Kidney glomerular epithelial cell (primary cell): ENCODE results near the gene FAM32A.

ENCODE experiments used
- DNase-seq: peaks from one replicate; lab custom pipeline; 2025; lab: John Stamatoyannopoulos, UW

FAM32A gene

DNA sequence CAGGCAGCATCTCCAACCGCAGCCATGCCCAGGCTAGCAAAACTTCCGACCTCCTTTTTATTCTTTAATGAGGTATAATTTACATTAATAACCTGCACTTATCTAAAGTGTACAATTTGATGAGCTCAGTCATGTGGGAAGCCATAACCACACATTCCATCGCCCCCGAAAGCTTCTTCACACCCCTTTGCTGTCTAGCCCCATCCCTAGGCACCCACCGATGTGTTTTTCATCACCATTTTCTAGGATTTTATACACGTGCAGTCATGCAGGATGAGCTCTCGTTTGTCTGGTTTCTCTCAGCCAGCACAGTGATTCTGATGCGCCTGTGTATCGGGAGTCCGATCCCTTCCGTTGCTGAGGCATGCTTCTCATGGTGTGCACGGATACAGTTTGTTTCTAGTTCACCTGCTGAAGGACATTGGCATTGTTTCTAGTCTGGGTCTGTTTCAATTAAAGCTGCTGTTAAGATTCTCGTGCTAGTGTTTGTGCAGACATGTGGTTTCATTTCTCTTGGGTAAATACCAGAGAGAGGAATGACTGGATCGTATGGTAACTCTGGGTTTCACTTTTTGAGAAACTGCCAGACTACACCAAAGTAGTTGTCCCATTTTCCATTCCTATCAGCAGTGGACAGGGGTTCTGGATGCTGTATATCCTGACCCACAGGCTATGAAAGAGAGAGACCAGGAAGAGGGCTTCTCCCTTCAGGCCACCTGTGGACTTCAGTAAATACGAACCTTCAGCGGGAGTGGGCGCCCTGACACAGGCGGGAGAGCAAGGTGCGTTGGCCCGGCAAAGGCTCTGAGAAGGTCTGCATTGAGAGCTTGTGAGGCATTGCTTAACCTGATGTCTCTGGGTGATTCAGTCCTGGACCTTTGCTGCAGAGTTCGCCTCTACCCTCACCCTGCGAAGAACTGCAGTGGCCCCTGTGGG is 17.4 kb downstream of the FAM32A start:
- DNase-seq, result no peak

- DNase-seq, result no peak
Observed at GRCh38 chr19:16203256-16204004, 18.2 kb downstream of the FAM32A start.

- no peak for DNase-seq
Observed at GRCh38 chr19:16204005-16204294, 18.7 kb downstream of the FAM32A start.

- DNase-seq, result no peak
Observed at GRCh38 chr19:16205205-16206045, 20.2 kb downstream of the FAM32A start.

DNA sequence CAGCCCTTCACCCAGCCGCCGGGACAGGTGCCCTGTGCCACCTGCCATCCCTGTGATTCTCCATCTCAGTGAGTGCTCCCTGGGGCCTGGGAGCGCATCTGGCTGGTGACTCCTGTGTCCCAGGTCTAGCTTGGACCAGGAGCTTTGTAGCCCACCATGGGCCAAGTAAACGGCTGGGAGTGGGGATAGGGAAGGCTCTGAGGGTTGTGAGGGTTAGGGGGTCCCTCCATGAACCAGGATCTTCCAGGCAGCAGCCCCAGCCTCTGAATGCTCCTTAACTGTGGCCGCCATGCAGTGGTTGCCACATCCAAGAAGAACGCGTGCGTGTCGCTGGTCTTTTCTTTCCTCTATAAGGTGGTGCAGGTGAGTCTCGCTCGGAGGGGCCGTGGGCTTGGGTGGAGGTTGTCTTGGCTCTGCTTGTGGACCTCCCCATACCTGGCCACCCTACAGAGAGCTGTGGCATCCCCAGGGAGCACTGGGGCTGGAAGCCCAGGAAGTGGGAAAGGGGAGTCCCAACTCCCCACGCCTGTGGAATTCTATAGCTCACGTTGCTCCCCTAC is 20.9 kb downstream of the FAM32A start:
- DNase-seq, result no peak

DNA sequence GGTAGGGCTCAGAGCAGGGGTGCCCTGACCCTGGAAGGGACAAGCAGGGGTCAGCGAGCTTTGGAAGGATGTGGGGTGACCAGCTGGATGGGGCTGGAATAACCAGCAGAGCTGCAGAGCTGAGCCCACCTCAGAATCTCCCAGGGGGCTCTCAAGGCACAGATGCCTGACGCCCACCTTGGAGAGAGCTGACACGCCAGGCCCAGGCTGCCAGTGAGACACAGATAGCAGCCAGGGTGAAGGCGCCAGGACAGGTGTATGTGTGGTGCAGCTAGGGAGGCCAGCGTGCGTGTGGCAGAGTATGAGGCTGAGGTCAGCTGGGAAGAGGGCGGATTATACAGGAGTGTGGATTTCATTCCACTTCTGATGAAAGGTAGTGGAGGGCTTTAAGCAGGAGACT is 21.4 kb downstream of the FAM32A start:
- DNase-seq, result no peak

- DNase-seq, result no peak
Observed at GRCh38 chr19:16207063-16207462, 21.9 kb downstream of the FAM32A start.

GRCh38 chr19:16207490-16208025 is 22.3 kb downstream of the FAM32A start:
- no peak for DNase-seq

DNA sequence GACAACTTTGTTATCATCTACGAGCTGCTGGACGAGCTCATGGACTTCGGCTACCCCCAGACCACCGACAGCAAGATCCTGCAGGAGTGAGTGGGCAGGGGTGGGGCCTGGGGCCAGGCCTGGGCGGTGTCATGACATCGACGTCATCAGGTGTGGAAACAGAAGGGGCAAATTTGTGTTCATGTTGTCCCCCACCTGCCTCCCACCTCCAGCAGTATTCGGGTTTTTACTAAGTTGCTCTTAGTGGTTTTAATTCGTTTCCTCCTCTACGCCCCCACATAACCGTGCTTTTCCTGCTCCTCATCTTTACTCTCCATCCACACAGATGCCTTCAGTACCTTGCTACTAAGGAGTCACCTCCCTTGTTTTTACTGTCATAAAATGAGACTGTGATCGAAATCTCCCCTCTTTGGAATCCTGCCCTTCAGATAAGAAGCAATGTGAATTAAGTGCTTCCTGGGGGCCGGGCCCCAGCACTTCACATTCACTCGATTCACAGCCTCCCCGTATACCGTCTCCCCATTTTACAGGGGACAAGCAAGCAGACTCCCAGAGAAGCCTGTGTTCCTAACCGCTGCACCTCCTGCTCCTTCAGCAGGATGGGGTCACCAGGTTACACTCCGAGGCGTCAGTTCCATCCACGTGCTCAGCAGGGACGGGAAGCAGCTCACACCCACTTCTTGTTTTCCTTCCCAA is 23.0 kb downstream of the FAM32A start:
- no peak for DNase-seq

- DNase-seq, result no peak
Observed at GRCh38 chr19:16208847-16209665, 23.8 kb downstream of the FAM32A start.

- DNase-seq, result no peak
Observed at GRCh38 chr19:16210168-16210567, 25.0 kb downstream of the FAM32A start.

GRCh38 chr19:16213076-16213475 is 27.9 kb downstream of the FAM32A start:
- DNase-seq, result no peak

DNA sequence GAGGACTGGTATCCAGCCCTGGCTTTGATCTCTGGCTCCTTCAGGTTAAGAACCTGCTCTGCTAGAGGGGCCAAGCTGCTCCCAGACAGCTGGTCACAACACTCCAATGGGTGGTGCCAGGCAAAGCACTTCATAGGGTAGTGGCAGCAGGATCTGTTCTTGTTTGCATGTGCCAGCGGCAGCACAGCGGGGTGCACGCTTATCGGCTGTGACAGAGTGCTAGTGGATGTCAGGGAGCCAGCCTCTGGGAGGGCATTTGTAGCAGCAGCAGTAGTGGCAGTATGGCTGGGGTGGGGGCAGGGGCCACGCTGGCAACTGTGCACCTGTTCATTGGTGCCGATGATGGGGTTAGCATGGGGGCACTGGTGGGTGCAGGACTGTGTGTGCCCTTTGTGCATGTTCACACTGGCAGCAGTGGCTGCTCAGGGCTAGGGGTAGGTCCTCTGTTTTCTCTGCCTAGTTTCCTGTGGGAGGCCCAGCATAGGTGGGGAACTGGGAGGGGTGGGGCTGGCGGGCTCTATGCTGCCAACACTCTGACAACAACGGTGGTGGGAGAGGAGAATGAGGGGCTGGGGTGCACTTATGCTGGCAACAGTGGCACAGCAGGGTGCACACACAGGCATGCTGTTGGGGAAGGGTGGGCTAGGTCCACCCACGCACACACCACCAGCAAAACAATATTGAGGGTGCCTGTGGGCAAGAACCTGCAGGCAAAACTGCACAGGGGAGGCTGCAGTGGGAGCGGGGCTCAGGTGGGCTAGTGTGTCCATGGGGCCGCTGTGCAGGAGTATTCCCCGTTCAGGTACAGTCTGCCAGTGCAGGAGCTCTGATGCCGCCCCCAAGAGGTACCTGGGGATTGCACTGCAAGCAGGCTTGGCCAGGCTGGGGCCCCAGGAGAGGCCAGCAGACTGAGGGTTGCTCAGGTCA is 31.8 kb downstream of the FAM32A start:
- DNase-seq, result no peak

- DNase-seq, result no peak
Observed at GRCh38 chr19:16217716-16218451, 32.7 kb downstream of the FAM32A start.

DNA sequence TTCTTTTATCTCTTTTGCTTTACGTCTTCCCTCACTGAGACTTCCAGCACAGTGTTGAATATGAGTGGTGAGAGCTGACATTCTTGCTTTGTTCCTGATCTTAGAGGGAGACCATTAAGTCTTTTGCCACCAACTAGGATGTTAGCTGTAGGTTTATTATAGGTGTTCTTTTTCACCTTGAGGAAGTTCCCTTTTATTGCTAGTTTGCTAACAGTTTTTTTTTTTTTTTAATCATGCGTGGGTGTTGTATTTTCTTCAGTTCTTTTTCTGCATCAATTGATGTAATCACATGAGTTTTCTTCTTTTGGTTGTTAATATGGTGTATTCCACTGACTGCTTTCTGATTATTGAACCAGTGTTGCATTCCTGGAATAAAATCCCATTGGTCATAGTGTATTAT is 33.6 kb downstream of the FAM32A start:
- DNase-seq, result no peak

DNA sequence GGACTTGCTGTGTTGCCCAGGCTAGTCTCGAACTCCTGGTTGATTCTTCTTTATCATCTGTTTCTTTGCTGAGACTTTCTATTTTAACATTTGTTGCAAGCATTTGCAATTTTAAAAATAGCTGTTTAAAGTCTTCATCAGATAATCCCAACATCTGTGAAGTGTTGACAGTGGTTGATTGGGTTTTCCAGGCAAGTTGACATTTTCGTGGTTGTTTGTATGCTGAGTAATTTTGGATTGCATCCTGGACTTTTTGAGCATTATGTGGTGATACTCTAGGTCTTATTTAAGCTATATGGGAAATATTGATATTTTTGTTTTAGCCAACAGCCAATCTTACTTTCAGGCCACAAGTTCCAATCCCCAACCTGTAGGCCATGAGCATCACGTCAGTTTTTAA is 37.6 kb downstream of the FAM32A start:
- DNase-seq, result no peak

DNA sequence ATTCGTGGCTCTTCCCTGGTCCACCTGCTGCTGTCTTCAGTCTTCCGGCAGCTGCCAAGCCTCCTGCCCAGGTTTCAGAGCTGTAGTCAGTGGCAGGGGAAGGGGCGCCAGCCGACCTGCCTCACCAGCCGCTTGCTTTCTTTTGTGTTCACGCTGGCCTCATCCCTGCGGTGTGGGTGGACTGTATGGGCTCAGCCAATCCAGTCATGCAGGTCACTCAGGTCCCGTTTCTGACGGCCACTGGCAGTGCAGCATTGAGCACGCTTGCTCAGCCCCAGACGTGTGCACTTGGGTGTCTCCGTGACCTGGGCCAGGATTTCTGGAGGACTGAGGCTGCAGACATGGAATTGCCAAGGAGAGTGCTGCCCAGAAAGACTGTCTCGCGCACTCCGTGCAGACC is 38.5 kb downstream of the FAM32A start:
- DNase-seq, result no peak

GRCh38 chr19:16224293-16225045 is 39.3 kb downstream of the FAM32A start:
- no peak for DNase-seq
